Activated T-cell treated with anti-CD3 and anti-CD28 coated beads, Interleukin-2, amount 50 U/mL, for 72 hours (primary cell): Measurements from ENCODE around the gene HMCN1. TPM values are rescaled to one million over a fixed set of nuclear protein-coding genes. Genes with fewer than 3 reads are reported as not detected.

ENCODE experiments used
- ATAC-seq, 2 donors: fragments of 150-1000 bp; cut with Tn5 transposase; replicated peaks in 1 of 2; 2 replicates each; pipeline ENCODE4 v1.10.0; 2021; ENCODE audit warnings: moderate library complexity in 2 of 2, mild to moderate bottlenecking in 1 of 2
- DNase-seq, 2 donors: peaks; one replicate each; pipeline ENCODE4 v3.0.0; 2021 to 2022; ENCODE audit warnings: mixed read lengths in 1 of 2
- H3K27ac Mint-ChIP-seq: one replicate; pipeline ENCODE4 v1.8.0; 2022; ENCODE audit warnings: mild to moderate bottlenecking, moderate library complexity, mixed read lengths
- H3K27me3 Mint-ChIP-seq: one replicate; pipeline ENCODE4 v1.8.0; 2022; ENCODE audit warnings: low read depth, mixed read lengths
- H3K36me3 Mint-ChIP-seq, 2 donors: one replicate each; pipeline ENCODE4 v1.8.0; 2022; ENCODE audit warnings: mixed read lengths in 2 of 2, mild to moderate bottlenecking in 1 of 2; ENCODE audit not compliant: insufficient read depth in 2 of 2
- H3K4me1 Mint-ChIP-seq: one replicate; pipeline ENCODE4 v1.8.0; 2022; ENCODE audit warnings: low read depth, mixed read lengths
- H3K4me3 Mint-ChIP-seq, 2 donors: one replicate each; pipeline ENCODE4 v1.8.0; 2022; ENCODE audit warnings: mild to moderate bottlenecking in 2 of 2, mixed read lengths in 2 of 2, moderate library complexity in 2 of 2
- H3K9me3 Mint-ChIP-seq, 2 donors: one replicate each; pipeline ENCODE4 v1.8.0; 2022; ENCODE audit warnings: mixed read lengths in 2 of 2
- total RNA-seq, 2 donors: library from RNA; stranded (reverse); gene quantifications; one replicate each; pipeline ENCODE4 v1.2.3, GENCODE V29; 2022

The HMCN1 gene
- total RNA-seq, 2 donors from 2014 or later = 0.05 to 0.12 TPM

DNA sequence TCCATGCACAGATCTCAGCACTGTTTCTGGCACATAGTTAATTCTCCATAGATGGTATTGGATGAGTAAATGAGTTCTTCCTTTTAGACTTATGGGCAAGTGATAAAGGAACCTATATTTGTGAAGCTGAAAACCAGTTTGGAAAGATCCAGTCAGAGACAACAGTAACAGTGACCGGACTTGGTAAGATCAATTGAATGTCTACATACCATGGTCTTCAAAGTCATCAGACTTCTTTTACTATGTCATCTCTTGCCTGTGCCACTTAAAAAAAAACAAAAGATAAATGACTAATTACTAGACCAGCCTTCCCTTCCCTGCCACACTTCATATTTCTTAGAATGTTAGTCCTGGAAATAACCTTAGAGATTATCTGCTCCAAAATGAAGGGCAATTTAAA, 246.7 kb downstream of the HMCN1 start:
- H3K9me3 Mint-ChIP-seq = no peaks in the 10 kb centered on the region
- ATAC-seq (peak; percentile 54 to 81), DNase-seq (no peak)
- no peaks in the 10 kb centered on the region for H3K36me3 Mint-ChIP-seq
- no peak overlapping the region for H3K27ac Mint-ChIP-seq
- H3K27me3 Mint-ChIP-seq = peaks cover 9% of the 10 kb centered on the region
- H3K4me3 Mint-ChIP-seq = no peak overlapping the region
- no peaks in the 10 kb centered on the region for H3K4me1 Mint-ChIP-seq

DNA sequence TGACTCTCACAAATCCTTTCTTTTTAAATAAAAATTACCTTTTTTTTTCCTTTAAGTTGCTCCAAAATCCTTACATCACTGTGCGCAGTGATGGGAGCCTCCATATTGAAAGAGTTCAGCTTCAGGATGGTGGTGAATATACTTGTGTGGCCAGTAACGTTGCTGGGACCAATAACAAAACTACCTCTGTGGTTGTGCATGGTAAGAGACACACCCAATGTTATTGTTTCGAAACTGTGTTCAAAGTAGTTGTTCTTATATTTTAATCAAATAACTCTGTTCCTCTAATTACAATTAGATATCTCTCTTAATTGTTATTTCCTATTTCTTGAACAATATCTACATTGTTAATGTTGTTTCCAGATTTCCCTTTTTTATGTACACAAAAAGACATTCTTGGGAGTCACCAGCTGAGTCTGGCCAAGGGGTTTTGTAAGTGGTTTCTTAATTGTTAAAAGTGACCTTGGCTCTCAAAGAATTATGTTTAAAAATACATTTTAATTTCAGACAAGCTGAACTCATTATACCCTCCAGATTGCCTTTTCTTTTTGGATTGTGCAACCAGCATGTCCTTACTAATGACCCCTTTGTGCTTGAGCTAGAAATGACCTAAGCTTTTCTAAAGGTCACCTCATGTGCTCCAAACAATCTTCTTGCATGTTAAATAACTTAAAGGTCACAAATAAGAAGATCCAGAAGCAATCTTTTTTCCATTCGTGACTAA, 250.1 kb downstream of the HMCN1 start:
- Mint-ChIP-seq H3K4me1 (peaks cover 7% of the 10 kb centered on the region), H3K4me3 (no peak overlapping the region), H3K27ac (no peak overlapping the region), H3K27me3 (peaks cover 9% of the 10 kb centered on the region), H3K36me3 (no peaks in the 10 kb centered on the region), H3K9me3 (no peaks in the 10 kb centered on the region)
- DNase-seq = no peak
- ATAC-seq = no peak

DNA sequence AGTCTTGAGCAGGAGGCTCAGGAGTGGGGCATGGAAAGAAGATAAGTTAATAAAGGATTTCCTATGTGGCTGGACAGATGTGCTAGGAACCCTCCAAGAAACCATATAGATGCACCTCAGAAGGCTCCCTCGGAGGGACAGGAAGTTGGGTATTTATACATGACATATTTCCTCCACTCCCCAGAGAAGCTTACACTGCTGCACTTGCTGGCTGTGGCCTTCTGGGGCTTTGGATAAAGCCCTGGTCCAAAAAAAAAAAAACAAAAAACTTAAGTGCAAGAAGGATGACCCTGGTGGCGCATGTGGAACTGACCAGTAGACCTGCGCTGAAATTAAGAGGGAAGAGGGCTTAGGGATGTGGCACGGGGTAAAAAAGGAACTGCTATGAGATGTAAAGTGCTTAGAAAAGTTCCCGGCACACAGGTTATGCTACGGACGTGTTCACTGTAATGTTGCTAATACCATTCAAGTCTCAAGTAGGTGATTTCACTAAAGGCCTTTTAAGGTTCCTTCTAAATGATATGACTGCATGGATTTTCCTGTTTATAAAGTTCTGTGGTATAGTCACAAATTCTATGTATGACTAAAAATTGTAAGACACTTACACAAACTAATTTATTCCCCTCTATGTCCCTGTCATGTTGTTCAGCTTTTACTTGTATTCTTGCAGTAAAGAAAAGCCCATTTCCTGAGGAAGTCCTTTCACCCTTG, 253.6 kb downstream of the HMCN1 start:
- Mint-ChIP-seq H3K9me3 (no peaks in the 10 kb centered on the region), H3K36me3 (no peaks in the 10 kb centered on the region), H3K4me1 (peaks cover 7% of the 10 kb centered on the region), H3K27me3 (peaks cover 9% of the 10 kb centered on the region), H3K27ac (peak overlapping the region; percentile 93), H3K4me3 (peak overlapping the region; percentile 68 to 79)
- DNase-seq (peak in 1 of 2 donors; percentile 4), ATAC-seq (peak; percentile 93 to 95)

DNA sequence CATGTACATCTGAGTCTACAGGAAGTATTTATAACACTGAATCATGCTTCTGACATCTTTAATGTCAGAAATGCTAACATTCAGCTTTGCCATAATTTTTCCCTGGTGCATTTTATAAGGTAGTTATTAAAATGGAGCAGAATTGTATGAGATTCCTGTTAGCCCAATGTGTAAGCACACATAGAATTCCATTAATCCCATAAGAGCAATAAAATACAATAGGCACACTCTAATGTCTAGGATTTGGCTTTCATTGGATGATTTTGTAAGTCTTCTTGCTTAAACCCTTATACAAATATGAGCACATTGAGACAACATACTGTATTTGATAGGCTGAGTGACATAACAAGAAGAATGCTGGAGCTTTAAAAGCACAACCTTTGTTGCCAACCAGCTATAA, 256.4 kb downstream of the HMCN1 start:
- H3K4me1 Mint-ChIP-seq = peaks cover 7% of the 10 kb centered on the region
- ATAC-seq = no peak
- H3K27me3 Mint-ChIP-seq = no peaks in the 10 kb centered on the region
- DNase-seq = no peak
- H3K9me3 Mint-ChIP-seq = no peaks in the 10 kb centered on the region
- no peak overlapping the region for H3K27ac Mint-ChIP-seq
- H3K4me3 Mint-ChIP-seq = no peak overlapping the region
- H3K36me3 Mint-ChIP-seq = no peaks in the 10 kb centered on the region

DNA sequence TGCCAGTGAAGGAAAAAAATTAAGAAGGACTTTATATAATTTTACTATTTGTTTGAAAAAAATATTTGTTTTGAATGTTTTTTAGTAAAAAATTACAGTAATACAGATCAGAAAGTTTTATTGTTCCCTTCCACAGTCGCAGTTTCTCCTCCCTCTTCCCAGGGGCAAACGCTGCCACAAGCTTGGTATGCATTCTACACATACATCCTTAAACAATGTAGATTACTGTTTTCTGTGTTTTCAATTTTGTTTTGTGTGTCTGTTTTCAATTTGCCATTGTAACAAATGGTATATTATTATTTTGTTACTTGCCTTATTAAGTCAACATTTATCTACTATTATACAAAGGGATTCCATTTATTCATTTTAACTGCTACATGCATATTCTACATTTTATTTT, 257.1 kb downstream of the HMCN1 start:
- no peaks in the 10 kb centered on the region for H3K36me3 Mint-ChIP-seq
- no peaks in the 10 kb centered on the region for H3K9me3 Mint-ChIP-seq
- DNase-seq = no peak
- H3K4me3 Mint-ChIP-seq = no peak overlapping the region
- H3K4me1 Mint-ChIP-seq = peaks cover 7% of the 10 kb centered on the region
- H3K27me3 Mint-ChIP-seq = no peaks in the 10 kb centered on the region
- H3K27ac Mint-ChIP-seq = no peak overlapping the region
- no peak for ATAC-seq

DNA sequence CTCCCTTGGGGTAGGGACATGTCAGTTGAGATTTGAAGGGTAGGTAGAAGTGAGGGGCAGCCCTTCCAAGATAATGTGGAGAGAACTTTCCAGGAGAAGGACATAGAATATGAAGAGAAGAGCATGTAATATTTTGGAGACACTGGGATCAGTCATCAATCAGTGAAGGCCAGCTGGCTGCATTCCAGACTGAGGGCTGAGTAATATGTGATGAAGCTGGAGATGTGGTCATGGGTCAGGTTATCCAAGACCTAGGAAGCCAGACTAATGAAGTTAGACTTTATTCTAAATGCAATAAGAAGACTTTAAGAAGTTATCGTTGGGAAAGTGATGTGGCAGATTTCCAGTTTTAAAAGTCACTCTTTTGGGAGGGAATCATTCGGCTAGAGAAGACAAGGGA, 262.0 kb downstream of the HMCN1 start:
- DNase-seq (no peak), ATAC-seq (no peak)
- Mint-ChIP-seq H3K27me3 (no peaks in the 10 kb centered on the region), H3K4me1 (no peaks in the 10 kb centered on the region), H3K9me3 (no peaks in the 10 kb centered on the region), H3K36me3 (no peaks in the 10 kb centered on the region), H3K4me3 (no peak overlapping the region), H3K27ac (no peak overlapping the region)

DNA sequence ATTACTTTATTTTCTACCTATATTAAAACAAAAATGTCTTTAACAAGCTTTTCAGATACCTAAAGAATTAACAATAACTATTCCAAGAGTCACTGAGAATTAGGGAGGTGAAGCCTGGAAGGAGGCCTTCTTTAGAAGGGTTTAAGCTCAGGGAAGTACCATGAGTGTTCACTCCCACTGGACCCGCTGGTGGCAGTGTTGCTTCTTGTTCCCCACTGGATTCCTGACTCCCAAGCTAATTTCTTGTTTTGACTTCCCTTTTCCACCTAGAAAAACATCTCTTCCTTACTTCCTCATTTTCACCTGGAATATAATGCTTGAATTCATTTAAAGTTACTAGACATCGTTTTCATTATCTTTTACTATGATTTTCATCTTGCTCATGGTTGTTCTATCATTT, 264.2 kb downstream of the HMCN1 start:
- ATAC-seq = no peak
- DNase-seq = no peak
- no peaks in the 10 kb centered on the region for H3K27me3 Mint-ChIP-seq

DNA sequence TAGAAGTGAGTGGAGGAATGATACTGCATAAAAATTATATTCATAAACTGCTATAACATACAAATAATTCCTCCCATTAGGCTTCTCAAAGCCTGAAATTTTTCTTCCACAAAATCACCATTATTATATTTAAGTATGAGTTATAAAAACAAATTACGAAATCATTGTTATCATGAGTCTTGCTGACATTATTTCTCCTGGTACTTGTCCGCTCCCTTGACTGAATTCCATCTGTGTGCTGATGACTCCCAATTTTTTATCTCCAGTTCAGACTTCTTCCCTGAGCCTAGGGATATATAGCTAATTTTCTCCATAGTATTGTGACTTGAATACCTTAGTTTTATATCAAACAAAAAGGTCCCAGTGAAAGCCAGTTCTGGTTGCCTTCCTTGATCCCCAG, 268.2 kb downstream of the HMCN1 start:
- Mint-ChIP-seq H3K27me3 (no peaks in the 10 kb centered on the region), H3K4me1 (no peaks in the 10 kb centered on the region), H3K27ac (no peak overlapping the region), H3K36me3 (no peaks in the 10 kb centered on the region), H3K4me3 (no peak overlapping the region), H3K9me3 (peaks cover 0 to 2% of the 10 kb centered on the region in 2 donors)
- ATAC-seq (no peak), DNase-seq (no peak)

More for the DNA sequence above, 264.2 kb downstream of the HMCN1 start:
- Mint-ChIP-seq H3K36me3 (no peaks in the 10 kb centered on the region), H3K27ac (no peak overlapping the region), H3K4me3 (no peak overlapping the region), H3K9me3 (no peaks in the 10 kb centered on the region), H3K4me1 (no peaks in the 10 kb centered on the region)

DNA sequence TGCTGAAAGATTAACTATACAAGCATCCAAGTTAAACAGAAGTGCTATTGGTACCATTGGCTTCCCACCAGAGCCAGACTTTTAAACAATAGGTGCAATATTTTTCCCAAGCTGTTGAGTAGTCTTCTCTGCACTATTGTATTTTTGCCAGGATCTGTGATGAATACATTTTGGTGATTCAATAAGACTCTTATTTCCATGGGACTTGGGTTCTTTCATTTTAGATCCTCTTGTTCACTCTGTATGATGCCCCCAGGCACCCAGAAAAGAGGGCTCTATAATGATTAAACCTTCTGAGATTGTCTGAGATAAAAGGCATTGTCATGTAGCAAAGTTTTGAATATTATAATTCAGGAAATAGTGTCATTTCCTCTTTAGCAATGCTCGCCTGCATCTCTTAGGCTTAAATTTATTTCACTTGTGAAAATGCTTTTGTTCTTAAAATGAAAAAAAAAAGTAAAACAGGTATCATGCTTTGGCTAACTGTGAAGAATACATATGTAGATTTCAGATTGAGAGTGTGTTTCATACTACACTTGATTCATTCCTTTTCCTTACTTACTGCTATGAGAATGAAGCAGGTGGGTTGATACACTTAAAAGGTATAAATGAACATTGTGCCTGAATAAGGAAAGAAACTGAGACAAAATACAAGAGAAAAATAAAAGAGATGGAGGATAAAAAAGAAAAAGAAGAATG, 275.0 kb downstream of the HMCN1 start:
- no peak for DNase-seq
- Mint-ChIP-seq H3K4me3 (peak overlapping the region in 1 of 2 donors; percentile 19), H3K27ac (peak overlapping the region; percentile 31), H3K27me3 (no peaks in the 10 kb centered on the region), H3K4me1 (peaks cover 9% of the 10 kb centered on the region), H3K36me3 (no peaks in the 10 kb centered on the region), H3K9me3 (peaks cover 0 to 2% of the 10 kb centered on the region in 2 donors)
- peak in 1 of 2 donors; percentile 60 for ATAC-seq

DNA sequence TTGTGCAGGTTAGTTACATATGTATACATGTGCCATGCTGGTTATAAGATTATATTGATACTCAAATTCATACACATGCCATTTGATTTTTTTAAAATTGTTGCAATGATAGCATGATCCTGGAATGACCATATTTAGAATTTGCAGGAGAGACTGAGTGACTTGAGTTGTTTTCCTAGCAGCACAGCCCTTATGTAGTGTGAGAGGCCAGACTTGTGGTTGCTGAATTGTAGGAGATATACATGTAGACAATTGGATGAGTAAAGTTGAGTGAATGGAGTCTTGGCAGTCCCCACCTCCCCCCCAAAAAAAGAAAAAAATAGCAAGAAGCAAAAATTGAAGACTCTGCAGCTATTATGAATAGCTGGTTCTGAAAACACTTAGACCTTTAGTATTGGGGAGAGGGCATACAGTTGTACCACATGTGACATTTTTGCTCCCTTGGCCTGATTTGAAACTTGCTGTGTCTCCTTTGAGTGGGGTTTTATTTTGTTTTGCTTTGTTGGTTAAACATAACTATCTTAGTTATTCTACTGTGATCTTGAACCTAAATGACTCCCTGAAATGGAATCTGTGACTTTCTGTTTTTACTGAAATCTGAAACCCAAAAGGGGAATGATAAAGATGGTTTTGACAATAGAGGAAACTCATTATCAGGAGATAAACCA, 280.3 kb downstream of the HMCN1 start:
- DNase-seq (no peak), ATAC-seq (no peak)
- H3K4me3 Mint-ChIP-seq = no peak overlapping the region
- no peaks in the 10 kb centered on the region for H3K27me3 Mint-ChIP-seq
- peaks cover 6% of the 10 kb centered on the region for H3K4me1 Mint-ChIP-seq
- no peak overlapping the region for H3K27ac Mint-ChIP-seq
- H3K36me3 Mint-ChIP-seq = no peaks in the 10 kb centered on the region
- H3K9me3 Mint-ChIP-seq = no peaks in the 10 kb centered on the region

DNA sequence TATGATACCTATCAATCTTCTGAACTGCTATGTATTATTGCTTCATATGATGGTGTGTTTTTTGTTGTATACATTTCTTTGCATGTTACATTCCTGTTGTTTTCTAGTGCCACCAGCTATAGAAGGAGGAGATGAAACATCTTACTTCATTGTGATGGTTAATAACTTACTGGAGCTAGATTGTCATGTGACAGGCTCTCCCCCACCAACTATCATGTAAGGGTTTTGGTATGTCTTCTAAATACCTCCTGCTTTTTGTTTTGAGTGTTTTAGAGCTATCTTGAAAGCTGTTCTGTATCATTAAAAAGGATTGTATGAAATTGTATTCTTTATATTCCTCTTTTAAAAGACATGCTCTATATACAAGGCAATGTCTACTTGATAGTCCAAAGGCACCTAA, 282.7 kb downstream of the HMCN1 start:
- Mint-ChIP-seq H3K4me1 (no peaks in the 10 kb centered on the region), H3K36me3 (no peaks in the 10 kb centered on the region), H3K4me3 (no peak overlapping the region), H3K27me3 (no peaks in the 10 kb centered on the region), H3K9me3 (no peaks in the 10 kb centered on the region), H3K27ac (no peak overlapping the region)
- no peak for ATAC-seq
- DNase-seq = no peak

DNA sequence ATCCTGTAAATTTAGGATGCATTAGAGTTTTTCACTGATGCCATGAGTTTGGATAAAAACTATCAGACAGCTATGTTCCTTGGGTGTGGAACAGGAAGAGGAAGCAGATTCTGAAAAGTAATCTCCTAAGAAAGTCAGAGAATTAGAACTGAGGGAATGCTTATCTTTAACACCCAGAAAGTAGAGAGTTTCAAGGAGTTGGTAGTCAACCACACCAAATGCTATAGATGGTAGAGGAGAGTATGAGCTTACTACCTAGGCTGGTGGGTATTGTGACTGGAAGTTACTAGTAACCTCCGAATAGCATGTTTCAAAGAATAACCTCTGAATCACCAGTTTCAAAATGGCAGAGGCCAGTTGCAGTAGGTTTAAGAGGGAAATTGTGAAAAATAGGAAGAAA, 288.0 kb downstream of the HMCN1 start:
- H3K27ac Mint-ChIP-seq = no peak overlapping the region
- ATAC-seq = peak in 1 of 2 donors; percentile 41
- H3K4me1 Mint-ChIP-seq = no peaks in the 10 kb centered on the region
- H3K27me3 Mint-ChIP-seq = no peaks in the 10 kb centered on the region
- peaks cover 0 to 1% of the 10 kb centered on the region in 2 donors for H3K9me3 Mint-ChIP-seq
- DNase-seq = no peak
- H3K36me3 Mint-ChIP-seq = no peaks in the 10 kb centered on the region
- H3K4me3 Mint-ChIP-seq = no peak overlapping the region

DNA sequence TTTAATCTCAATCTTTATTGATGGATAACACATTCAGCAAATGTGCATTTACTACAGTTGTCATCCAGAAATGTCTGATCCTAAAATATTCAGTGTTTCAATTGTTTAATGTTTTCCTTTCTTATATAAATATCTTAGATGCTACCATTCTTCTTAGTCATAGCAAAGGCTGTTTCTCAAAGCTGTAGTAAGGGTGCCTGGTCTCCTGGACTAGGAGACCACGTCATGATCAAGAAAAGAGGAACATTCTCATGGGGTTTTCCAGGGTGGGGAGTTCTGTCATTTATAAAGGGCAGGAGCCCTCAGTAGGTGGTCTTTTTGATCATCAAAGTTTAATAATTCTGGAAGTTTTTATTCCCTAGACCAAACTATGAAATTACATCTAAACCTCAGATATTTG, 292.8 kb downstream of the HMCN1 start:
- Mint-ChIP-seq H3K4me3 (no peak overlapping the region), H3K36me3 (no peaks in the 10 kb centered on the region), H3K9me3 (peaks cover 0 to 7% of the 10 kb centered on the region in 2 donors), H3K27me3 (no peaks in the 10 kb centered on the region), H3K4me1 (no peaks in the 10 kb centered on the region), H3K27ac (no peak overlapping the region)
- no peak for ATAC-seq
- DNase-seq = no peak
